HG02840 (cell line): Measurements from ENCODE around the gene CRYL1.
"Not testable (repeated sequence)": the region's sequence is repeated elsewhere in the genome, so short reads cannot be mapped to it uniquely, and the experiment has no call there.

ENCODE experiments used
- ATAC-seq: cut with Tn5 transposase; IDR thresholded peaks from one replicate; pipeline ENCODE4 v1.9.1; 2021; ENCODE audit warnings: mild to moderate bottlenecking, moderate library complexity, moderate number of reproducible peaks; ENCODE audit not compliant: unreplicated experiment, low FRiP score

Gene CRYL1

DNA sequence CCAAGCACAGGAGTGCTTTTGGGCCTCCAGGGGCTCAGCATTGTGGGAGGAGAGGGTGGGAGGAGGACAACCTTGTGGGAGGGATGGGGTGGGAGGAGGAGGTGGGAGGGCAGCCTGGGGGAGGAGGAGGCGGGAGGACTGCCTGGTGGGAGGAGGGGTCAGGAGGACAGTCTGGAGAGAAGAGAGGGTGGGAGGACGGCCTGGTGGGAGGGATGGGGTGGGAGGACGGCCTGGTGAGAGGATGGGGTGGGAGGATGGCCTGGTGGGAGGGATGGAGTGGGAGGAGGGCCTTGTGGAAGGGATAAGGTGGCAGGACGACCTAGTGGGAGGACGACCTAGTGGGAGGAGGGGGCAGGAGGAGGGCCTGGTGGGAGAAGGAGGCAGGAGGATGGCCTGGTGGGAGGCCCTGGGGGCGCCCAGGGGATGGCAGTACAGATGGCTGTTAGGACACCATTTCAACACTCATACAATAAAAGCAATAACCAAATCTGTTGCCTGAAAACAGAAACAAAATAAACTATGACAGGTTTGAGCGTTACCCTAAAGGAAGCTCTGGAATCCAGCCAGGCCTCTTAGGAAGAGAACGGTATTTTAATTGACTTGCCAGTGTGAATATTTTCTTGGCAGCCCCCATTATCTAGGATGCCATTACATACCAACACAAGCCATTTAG lies 63.7 kb downstream of the CRYL1 start:
- ATAC-seq, result no peak

DNA sequence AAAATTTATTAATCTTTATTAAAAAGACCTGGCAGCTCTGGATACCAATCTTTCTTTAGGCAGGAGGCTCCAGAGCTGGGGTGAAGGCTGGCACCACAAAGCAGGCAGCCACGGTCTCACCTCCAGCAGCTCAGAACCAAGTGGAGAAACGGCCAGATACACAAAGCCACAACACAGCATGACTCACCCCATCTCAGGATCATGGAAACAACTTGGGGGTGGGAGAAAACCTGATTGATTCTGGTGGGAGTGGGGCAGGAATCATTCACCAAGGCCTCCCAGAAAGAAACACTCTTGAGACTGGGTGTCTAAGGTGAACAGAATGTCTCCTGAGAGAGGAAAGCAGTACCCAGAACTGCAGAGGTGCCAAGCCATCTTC lies 64.2 kb downstream of the CRYL1 start:
- ATAC-seq, result no peak

DNA sequence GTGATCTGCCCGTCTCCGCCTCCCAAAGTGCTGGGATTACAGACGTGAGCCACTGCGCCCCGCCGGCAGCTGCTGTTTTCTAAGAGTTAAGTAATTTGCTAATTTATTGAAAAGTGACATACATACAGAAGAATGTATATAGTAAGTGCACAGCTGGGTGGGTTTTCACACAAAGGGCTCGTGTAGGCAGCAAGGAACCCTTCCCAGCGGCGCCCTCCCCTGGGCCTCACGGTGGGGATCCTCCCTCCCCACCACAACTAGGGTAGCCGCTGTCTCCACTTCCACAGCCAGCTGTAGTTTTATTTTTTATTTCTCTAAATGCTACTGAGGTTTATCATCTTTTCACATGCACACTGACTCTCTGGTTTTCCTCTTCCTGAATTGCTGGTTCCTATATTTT lies 64.9 kb downstream of the CRYL1 start:
- ATAC-seq, result no peak

DNA sequence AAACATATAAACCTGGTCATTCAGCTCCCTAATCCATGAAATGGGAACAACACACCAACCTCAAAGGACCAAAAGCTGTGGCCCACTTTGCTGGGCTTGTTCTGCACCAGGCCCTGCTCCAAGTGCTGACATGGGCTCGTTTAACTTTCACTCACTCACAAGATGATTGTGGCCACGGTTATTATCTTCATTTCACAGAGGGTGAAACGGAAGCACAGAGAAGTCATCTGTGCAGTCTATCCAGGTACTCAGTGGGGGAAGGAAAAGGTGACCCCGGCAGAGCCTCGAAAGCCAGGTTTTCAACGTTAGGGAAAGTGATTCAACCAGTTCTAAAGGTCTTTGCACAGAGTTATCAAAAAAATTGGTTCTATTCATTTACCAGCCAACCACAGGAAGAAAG lies 68.0 kb downstream of the CRYL1 start:
- ATAC-seq, result no peak

DNA sequence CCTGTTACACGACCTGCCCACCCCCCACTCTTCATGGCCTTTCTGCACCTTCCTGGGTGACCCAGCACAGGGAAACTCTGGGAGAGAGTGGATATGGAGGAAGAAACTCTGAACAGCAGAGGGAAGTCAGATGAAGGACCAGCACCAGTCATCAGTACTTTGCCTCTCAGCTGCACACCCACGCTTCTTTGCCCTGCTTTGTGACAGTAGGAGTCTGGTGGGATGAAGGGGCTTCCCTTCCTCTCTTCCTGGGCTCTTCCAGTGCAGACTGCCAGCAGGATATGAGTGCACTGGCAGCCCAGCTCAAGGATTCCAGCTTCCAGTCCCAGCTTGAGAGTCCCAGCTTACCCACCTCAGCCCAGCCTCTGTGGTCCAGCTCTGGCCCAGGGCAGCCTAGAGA lies 68.9 kb downstream of the CRYL1 start:
- ATAC-seq, result no peak

DNA sequence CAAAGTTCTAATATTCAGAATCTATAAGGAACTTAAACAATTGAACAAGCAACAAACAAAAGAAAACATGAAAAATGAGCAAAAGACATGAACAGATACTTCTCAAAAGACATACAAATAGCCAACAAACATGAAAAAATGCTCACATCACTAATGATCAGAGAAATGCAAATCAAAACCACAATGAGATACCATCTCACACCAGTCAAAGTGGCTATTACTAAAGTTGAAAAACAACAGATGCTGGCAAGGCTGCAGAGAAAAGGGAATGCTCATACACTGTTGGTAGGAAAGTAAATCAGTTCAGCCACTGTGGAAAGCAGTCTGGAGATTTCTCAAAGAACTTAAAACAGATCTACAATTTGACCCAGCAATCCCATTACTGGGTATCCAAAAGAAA lies 74.3 kb downstream of the CRYL1 start:
- no peak for ATAC-seq

DNA sequence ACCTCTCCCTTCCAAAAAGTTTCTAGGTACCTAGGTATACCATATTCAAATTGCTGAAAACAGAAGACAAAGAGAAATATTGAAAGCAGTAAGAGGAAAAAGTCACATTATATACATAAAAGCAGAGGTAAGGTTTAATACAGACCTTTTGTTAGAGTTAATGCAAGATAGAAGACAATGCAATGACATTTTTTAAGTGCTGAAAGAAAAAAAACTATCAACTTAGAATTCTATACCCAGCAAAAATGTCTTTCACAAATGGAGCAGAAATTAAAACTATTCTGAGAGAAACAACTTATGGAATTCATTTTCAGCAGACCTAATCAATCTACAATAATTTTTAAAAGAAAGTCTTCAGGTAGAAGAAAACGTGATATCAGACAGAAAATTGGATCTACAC lies 77.2 kb downstream of the CRYL1 start:
- ATAC-seq, result no peak

DNA sequence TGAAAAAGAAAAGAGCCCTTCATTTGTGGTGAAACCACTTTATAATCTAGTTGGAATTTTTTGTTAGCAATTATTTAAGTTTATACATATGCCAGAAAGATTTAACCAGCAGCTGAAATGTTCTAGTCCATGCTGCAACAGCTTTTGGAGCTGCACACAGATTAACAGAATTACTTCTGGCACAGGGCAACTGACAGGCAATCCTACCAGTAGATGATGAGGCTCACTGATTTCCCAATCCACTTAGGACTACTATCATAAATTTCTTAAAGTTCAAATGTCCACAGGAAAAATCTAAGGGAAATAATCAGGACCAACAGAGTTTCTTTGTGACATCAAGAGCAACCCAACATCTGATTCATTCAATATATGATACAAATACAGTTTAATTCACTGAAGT lies 78.8 kb downstream of the CRYL1 start:
- no peak for ATAC-seq

DNA sequence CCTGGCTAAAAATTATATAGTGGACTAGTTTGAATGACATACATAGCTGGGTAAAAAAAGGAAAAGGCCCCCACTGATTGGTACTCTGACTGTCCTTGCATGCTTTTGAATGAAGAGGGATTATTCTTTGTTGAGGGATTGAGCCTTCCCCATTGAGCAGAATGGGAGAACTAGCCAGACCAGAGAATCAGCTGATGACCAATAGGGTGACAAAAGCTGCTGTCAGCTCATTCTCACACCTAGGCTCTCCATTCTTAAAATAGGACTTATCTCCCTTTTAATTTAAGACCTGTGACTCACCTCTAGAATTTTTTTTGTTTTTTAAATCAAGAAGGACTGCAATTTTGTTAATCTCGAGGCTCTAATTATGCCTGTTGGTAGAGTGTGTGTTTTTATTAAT lies 79.3 kb downstream of the CRYL1 start:
- ATAC-seq, result no peak

DNA sequence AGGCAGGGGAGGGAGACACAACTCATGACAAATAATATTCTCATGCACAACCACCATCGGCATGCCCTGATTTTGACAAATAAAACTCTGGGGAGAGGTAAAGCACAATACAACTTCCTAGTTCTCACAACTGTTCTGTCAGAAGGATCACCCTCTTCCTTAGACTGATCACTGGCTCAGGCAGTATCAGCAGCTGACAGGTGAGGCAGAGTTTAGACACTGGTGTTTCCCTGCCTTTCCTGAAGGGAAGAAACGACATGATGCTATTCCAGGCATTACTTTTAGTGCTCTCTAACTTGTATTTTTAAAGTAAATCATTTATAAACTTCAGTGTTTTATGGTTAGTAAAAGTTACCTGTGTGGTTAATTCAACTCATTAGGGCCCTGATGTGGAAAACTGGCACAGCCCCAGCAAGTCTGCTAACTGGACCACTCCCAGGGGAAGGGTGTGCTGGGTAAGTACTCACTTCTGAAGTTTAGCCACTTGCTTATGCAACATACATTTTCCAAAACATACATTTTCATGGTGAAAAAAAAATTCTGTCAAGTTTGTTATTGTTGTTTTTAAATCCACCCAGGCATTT lies 82.8 kb downstream of the CRYL1 start:
- no peak for ATAC-seq

DNA sequence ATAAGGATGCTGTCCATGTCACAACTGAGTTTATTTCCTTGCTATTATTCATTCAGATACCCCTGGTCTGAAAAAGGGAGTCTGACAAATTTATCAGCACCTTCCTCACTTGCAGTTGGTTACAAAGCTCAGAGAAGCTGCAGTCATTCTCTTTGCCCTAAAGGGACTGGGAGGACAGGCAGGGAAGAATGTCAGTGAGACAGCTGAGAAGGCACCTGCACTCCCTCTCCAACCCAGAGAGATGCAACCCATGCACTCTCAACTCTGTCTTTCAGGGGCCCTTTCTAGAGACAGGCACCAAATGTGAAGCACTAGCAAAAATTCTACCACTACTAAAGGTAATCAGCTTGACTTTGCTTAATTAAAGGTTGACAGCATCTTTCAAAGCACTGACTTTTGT lies 83.3 kb downstream of the CRYL1 start:
- ATAC-seq, result no peak

DNA sequence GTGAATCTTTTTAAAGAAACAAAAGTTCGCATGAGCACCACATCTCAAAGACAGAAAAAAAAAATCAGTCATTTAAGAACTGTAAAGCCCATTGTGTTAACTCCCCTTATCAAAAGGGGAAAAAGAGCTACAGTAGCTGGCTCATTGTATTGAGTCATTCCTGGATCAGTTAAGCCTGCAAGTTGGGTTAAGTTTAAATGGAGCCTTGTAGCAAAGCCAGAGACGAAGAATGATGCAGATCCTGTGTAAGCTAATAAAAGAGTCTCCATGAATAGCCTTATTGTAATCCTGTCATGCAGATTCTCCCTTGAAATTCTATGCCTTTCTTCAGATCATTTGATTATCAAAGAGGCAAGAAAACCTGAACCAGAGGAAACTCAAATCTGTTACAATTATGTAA lies 83.8 kb downstream of the CRYL1 start:
- ATAC-seq, result no peak

DNA sequence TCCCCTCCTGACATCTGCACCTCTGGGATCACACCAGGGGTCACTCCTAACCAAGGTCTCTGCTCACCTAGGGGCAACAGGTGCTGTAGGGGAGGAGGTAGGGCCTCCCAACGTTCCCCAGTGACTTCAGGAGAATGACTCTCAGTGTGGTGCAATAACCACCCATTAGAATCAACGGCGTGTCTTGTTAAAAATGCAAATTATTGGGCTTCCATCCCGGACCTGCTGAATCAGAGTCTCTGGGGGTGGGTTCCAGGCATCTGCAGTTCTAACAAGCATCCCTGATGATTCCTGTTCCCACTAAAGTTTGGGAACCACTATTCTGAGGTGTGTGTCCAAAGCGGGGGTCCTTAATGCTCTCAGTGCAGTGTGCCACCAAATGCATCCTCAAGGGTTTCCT lies 84.6 kb downstream of the CRYL1 start:
- ATAC-seq, result no peak

DNA sequence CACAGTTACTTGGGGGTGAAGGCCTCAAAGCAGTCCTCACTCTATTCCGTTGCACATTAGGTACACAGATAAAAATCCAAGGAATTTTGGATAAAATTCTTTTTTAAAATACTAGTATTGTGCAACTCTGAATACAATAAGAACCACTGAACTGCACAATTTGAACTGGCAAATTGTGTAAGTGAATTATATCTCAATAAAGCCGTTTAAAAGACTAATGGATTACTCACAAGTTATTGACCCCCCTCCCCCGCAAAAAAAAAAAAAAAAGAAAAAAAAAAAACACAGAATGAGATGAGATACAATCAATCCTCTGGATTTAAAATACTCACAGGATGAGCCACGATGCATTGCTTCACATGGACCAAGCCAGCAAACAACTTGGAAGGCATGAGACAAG lies 86.4 kb downstream of the CRYL1 start:
- no peak for ATAC-seq

DNA sequence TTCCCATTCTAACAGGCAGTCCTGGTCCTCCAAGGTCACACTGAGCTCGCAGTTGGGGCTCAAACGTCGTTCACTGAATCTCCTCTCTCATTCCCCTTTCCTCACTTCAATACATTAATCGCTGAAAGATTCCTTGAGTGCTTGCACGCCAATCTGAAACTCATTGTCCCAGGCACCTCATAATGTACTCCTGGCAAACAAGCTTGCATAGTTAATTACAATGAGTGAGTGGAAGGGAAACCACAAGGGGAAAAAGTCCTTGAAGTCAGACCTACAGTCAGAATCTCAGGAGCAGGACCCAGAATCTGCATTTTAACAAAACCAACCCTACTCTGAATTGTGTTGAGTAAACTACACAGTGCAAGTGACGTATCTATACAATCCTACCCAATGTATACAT lies 86.9 kb downstream of the CRYL1 start:
- no peak for ATAC-seq

DNA sequence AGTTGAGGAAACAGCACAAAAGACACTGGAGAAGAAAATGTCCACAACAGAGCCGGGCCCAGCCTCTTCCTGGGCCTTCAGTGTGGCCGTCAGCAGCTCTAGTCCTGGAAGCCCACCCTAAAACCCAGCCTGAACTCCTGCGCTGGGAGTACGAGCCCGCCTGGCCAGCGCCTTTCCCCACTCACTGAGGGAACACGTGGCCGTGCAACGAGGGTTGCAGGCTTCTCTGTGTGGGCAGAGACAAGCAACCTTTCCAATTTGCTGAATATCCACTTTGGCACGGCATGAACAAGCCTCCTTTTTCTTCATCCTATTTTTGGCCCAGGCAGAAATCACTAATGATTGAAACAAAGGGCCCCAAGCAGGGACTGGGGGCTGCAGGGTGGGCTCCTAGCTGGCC lies 89.2 kb downstream of the CRYL1 start:
- ATAC-seq, result no peak

DNA sequence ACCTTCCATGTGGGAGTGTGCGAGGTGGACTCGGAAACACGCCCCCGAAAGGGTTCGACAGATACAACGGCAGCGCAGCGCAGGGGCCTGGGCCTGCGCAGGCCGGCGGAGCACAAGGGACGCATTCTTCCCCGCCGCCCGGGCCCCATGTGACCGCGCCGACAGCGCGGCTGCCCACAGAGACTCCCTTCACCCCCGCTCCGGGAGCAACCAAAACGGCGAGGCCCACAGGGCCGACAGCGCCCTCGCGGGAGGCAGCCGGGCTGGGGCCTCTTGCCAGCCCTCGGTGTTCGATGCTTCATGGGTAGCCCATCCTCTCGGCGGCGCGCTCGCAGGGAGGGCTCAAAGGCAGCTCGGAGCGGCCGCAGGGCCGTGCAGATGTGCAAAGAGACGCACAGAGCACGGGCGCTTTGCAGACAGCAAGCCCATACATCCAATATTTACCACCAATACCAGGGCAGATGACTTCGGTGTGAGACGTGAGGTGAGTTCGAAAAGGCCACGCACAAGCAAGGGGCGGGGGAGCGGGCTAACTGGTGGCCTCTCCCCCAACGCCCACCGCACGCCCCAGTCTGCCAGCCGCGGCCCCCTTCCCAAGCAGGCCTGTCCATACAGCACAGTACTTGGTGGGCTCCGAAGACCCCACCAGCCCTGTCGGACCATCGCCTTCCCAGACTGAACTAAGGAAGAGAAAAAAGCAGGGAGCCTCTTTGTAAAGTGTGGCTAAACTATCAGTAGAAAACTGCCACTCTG lies 89.9 kb downstream of the CRYL1 start:
- ATAC-seq, result no peak

DNA sequence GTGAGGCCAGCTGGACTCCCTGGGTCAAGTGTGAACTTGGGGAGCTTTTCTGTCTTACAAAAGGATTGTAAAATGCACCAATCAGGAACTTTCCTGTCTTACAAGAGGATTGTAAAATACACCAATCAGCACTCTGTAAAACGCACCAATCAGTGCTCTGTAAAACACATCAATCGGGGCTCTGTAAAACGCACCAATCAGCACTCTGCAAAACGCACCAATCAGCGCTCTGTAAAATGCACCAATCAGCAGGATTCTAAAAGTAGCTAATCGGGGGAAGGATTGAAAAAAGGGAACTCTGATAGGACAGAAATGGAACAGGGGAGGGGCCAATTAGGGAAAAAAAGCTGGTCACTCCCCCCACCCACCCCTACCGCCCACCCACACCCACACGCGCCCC lies 91.4 kb downstream of the CRYL1 start:
- not testable (repeated sequence) for ATAC-seq

DNA sequence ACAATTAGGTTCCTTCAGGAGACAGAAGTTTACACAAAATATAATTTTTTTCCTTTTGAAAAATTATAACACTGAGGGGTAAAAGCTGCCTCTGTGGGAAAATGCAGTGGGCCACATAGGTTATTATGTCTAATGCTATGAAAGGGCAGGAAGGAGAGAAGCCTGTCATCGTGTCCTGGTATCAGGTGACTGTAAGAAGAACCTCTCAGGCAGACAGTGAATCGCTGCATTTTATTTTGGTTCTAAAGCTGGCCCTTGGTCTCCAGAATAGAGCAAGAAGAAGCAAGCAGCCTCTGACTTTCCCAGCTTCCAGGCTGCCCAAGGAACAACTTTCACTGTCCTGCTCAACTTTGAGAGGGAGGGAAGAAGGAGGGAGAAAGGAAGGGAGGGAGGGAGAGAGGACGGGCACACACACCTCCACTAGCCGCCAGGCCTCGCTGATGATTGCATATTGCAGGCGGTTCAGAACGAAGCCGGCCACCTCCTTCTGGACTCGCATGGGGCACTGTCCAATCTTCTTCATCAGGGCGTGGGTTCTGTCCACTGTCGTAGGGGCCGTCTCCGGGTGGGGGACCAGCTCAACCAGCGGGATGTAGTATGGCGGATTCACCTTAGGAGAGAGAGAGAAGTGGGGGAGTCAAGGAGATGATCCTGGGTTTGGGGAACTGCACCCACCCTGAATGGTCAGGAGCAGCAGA lies 93.8 kb downstream of the CRYL1 start:
- no peak for ATAC-seq

DNA sequence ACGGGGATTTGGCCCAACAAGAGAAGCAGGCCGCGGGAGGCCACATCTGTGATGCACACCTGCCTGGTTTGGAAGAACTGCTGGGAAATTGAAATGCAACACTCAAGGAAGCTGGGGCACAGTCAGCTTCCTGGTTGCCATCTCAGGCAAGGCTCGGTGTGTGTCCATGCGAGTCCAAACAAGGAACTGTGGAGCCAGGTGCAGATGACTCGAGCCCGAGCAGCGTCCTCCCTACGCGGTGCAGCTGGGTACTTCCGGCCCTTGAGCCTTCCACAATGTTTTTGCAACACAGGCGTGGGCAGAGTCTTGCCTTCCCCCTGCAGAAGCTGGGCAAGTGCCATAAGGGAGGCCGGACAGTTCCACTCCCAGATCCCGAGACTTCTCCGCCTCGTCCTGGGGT lies 94.6 kb downstream of the CRYL1 start:
- ATAC-seq, result no peak

DNA sequence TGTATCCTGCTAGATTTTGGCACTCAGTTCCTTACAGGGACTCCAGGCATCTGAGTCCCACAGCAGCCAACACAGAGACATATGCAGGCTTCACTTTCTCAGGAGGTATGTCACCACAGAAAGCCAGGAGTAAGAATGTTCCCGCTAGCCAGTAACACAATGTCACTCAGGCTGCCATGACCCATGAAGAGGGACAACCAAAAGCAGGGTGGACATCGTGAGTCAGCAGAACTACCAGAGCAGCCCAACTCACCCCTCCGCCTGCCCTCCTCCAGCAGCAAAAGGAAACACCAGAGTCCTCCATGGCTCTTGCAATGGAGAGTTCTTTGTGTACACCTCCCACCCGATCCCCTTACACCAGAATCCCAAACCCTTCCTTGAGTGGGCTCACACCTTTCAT lies 95.4 kb downstream of the CRYL1 start:
- no peak for ATAC-seq
